Fibroblast of the aortic adventitia (primary cell): ENCODE results near the gene CSNK2B. TPM values are rescaled to one million over a fixed set of nuclear protein-coding genes. Genes with fewer than 3 reads are reported as not detected.

Experiments
- DNase-seq: peaks from one replicate; pipeline ENCODE4 v3.0.0-alpha.2; 2010; ENCODE audit warnings: low read depth
- H3K4me3 ChIP-seq: 2 replicates; pipeline ENCODE4 v1.5.1; 2011; ENCODE audit warnings: low read depth, mild to moderate bottlenecking, control low read depth, low read length, moderate library complexity
- total RNA-seq: library from RNA; depleted of rRNA; stranded (reverse); fragments of >200 nt; gene quantifications from 2 replicates; pipeline ENCODE4 v1.2.3, GENCODE V29; 2012; ENCODE audit warnings: low replicate concordance
- TF ChIP-seq, protein P1 (sequence below): IDR thresholded peaks from 2 replicates; pipeline ENCODE4 v1.5.1; 2011; ENCODE audit warnings: mild to moderate bottlenecking, low read length, control low read depth, inconsistent platforms; ENCODE audit not compliant: insufficient read depth

CSNK2B gene
- total RNA-seq, 1 donor: 214 TPM

DNA sequence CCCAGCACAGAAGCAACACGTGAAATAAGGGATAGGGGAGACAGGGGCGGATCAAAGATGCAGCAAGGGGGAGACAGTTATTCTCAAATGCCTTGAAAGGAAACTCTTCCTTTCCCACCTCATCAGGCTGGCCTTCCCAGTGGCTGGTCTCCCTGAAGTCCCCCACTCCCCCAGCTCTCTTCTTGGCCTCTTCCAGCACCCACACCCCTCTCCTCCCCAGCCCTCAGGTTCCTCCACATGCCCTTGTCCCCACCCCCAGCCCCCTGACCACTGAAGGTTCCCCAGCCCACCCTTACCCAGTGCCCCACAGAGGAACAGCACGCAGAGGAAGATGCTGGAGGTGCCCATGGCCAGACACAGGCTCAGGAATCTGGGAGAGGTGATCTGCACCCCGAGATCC is 47.6 kb downstream of the CSNK2B start:
- no peak overlapping the region for H3K4me3 ChIP-seq
- no peak for DNase-seq
- TF ChIP-seq, protein P1, sequence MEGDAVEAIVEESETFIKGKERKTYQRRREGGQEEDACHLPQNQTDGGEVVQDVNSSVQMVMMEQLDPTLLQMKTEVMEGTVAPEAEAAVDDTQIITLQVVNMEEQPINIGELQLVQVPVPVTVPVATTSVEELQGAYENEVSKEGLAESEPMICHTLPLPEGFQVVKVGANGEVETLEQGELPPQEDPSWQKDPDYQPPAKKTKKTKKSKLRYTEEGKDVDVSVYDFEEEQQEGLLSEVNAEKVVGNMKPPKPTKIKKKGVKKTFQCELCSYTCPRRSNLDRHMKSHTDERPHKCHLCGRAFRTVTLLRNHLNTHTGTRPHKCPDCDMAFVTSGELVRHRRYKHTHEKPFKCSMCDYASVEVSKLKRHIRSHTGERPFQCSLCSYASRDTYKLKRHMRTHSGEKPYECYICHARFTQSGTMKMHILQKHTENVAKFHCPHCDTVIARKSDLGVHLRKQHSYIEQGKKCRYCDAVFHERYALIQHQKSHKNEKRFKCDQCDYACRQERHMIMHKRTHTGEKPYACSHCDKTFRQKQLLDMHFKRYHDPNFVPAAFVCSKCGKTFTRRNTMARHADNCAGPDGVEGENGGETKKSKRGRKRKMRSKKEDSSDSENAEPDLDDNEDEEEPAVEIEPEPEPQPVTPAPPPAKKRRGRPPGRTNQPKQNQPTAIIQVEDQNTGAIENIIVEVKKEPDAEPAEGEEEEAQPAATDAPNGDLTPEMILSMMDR: no peak

DNA sequence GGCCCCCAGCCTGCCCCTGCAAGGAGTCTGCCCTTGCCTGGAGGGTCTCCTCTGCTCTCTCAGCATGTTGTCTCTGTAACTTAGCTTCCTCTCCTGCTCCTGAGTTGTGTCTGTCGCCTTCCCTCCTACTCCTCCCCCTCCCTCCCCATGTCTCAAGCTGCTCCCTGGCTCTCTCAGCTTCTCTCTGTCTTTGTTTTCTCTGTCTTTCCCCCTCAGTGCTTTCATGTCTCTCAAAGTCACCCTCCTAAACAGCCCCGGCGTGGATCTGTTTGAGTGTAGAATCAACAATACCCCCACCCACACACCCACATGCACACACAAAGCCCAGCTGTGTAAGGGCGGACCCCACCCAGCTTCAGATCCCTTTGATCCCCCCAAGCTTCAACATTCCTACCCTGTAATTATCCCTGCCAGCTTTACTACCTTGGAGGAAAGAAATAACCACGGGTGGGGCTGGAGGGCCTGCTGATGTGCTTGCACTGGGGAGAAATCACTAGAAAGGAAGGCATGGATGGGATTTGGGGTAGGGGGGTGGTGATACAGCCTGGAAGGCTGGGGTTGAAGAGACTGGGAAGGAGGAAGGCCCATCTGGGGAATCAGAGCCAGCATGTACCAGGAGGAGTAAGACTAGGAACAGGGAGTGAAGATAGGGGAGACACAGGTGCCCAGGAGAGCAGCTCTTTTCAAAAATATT is 48.3 kb downstream of the CSNK2B start:
- TF ChIP-seq, protein P1: no peak
- no peak for DNase-seq
- no peak overlapping the region for H3K4me3 ChIP-seq

- H3K4me3 ChIP-seq: no peak within 1 kb of the TSS
- no peak for DNase-seq
Measured at GRCh38 chr6:31715022-31715958, 49.4 kb downstream of the CSNK2B start, which contains the start of gene LY6G6D. Gene LY6G6D, plus strand, starts transcription at chr6:31715348. Its CDS starts 8 bp downstream, at chr6:31715356.

DNA sequence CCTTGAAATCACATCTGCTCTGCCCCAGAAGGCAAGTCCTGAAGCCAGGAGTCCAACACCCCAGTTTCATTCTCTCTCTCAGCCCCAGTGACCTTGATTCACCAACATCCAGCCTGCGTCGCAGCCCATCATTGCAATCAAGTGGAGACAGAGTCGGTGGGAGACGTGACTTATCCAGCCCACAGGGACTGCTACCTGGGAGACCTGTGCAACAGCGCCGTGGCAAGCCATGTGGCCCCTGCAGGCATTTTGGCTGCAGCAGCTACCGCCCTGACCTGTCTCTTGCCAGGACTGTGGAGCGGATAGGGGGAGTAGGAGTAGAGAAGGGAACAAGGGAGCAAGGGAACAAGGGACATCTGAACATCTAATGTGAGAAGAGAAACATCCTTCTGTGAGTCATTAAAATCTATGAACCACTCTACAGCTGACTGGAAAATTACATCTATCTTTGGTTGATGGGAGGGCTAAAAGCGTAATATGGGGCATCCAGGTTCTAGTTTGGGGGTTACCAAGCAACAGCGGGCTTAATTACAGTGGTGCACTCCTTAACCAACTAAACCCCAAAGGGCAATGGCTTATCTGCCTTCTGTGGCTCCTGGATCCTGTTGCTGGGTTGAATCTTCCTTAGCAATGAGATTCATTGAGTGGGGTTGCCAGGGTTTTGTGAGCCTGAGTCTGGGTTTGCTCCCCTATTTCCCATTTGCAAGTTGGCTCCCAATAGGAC is 51.8 kb downstream of the CSNK2B start:
- H3K4me3 ChIP-seq: no peak overlapping the region
- DNase-seq: no peak
- TF ChIP-seq, protein P1: no peak

More at GRCh38 chr6:31715022-31715958, 49.4 kb downstream of the CSNK2B start, which contains the start of gene LY6G6D:
- TF ChIP-seq, protein P1: no peak

DNA sequence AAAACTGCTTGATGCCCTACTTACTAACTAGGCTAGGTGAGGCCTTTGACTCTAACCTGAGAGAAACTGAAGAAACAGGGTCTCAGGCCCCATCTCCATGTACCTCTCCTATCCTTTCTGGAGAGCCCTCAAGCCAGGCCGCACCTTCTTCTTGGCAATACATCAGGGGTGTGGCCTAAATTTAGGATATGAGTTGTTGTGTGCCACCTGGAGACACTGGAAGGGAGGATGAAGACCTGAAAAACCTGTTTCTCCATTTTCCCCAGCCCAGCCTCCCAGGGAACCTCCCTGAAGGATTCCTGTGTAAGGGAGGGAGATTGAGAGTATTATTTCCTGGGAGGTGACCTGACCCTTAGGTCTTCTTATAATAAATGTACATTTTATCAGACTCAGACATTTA is 52.4 kb downstream of the CSNK2B start:
- no peak for DNase-seq
- no peak overlapping the region for H3K4me3 ChIP-seq
- TF ChIP-seq, protein P1: no peak

DNA sequence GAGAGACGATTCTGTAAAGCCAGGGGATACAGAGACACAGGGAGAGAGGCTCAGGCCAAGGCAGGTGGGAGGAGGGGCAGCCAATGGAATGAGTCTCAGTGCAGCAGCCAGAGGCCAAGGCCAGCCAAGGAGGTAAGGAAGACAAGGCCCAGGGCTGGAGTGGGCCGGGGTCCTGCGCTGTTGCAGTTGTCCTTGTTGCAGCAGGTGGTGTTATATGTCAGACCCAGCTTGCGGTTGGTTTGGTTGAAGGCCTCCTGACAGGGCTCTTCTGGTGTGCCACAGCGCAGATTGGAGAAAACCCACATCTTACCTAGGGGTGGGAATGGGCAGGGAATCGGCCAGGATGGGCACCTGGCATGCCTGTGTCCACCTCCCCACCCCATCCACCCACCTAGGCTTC is 53.1 kb downstream of the CSNK2B start:
- DNase-seq: no peak
- TF ChIP-seq, protein P1: no peak
- no peak overlapping the region for H3K4me3 ChIP-seq
